Measurements from ENCODE around the gene TSPAN15. TPM values are rescaled to one million over a fixed set of nuclear protein-coding genes. Genes with fewer than 3 reads are reported as not detected.

Gene TSPAN15
- polyA plus RNA-seq, 12 donors = 38.6 to 92.3 (median 71.5) TPM; not detected in 1

- DNase-seq = no peak
Measured at GRCh38 chr10:69497611-69498390, 46.5 kb downstream of the TSPAN15 start.

DNA sequence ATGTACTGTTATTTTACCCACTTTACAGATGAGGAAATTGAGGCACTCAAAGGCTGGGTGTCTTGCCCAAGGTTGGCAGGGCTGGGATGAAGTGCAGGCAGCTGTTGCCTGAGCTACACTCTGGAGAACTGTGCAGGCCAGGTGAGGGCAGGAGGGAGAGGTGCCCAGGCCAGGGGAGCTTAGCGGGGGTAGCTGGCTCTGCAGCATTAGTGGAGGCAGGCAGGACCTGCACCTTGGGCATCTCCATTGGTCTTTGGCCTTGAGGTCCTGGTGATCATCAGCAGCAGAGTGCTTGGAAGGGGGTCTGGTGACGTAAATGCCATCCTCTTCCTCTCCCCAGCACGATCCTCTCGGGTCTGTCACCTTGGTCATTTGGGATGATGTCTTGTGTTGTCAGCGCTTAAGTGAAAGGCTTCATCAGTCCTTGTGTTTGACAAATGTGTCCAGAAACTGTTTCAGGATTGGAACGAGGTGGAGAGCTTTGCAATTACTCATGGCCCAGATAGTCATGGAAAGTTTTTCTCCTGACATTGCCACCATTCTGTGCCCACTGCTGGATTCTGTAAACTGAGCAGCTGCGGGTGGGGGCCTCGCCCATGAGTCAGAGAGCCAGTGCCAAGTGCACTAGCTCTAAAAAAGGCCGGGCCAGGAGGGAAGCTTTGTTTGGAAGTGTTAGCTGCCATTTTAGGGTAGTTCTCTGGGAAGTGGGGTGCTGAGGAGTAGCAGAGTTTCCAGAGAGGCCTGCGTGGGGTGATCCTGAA lies 47.6 kb downstream of the TSPAN15 start:
- no peak for DNase-seq

- DNase-seq = no peak
Measured at GRCh38 chr10:69499726-69500689, 48.7 kb downstream of the TSPAN15 start.

DNA sequence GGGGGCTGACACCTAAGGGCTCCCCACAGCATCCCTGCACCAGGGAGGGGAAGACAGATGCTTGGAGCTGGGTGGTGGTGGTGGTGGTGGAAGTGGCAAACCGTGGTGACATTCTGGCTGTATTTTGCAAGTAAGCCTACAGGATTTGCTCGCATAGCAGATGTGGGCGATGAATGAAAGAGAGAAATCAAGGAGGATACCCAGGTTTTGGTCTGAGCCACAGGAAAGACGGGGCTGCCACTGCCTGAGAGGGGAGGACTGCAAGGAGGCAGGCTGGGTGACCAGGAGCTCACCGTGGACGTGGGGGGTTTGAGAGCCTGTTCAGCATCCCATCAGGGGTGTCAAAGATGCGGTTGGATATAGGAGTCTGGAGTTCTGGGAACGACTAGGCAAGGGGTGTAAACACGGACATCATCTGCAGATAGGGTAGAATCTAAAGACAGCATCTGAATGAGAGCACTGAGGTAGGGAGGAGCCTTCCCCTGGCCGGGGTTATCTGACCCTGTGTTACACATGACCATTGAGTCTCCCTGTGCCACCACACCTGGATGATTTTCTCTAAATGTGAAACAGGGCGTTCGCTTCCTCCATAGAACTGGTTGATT lies 49.7 kb downstream of the TSPAN15 start:
- DNase-seq = no peak

- DNase-seq = no peak
Measured at GRCh38 chr10:69501657-69502056, 50.4 kb downstream of the TSPAN15 start.

DNA sequence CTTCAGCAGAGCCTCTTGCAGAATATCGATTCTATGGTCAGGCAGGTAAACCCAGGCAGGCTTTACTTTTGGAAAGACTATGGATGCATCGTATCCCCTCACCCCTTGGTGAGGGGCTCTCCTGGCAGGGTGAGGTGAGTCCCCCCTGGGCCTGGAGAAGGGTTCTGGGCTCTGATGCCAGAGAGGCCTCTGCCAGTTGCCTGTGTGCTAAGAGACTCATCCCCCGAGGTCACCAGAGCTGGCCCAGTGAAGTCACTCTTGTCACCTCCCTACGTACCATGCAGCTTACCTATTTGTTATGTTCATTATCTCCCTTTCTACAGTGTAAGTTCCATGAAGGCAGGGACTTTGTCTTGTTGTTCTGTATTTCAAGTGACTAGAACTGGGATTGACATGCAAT lies 51.3 kb downstream of the TSPAN15 start:
- no peak for DNase-seq

- DNase-seq = no peak
Measured at GRCh38 chr10:69503001-69503895, 52.0 kb downstream of the TSPAN15 start.

GRCh38 chr10:69503896-69504265 lies 52.6 kb downstream of the TSPAN15 start:
- DNase-seq = no peak

- DNase-seq = no peak
Measured at GRCh38 chr10:69504576-69505250, 53.4 kb downstream of the TSPAN15 start.

DNA sequence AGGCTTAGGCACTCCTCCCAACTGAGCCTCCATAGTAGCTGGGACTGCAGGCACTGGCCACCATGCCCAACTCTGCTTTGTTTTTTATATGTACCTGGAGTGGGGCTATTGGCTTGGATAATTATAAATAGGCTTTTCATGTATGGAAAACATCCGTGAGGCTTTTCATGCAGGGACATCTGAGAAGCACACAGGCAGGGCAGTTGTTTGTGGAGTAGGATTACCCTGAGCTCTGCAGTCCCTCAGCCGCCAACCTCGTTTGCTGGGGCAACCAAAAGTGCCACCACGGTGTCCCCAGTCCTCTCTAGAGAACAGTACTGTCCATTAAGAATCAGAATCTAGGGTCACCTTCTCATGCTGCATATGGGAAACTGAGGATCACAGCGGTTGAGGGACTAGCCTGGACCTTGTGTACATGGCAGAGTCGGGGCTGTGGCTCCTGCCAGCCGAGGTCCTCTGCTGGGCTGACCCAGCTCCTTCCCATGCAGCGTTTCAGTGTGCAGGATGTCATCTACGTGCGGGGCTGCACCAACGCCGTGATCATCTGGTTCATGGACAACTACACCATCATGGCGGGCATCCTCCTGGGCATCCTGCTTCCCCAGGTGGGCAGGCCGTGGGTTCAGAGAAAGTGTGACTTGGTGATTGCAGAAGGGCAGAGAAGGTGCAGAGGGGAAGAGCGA lies 54.5 kb downstream of the TSPAN15 start:
- no peak for DNase-seq

- no peak for DNase-seq
Measured at GRCh38 chr10:69506487-69506833, 55.2 kb downstream of the TSPAN15 start.

GRCh38 chr10:69506834-69507713 lies 55.8 kb downstream of the TSPAN15 start:
- DNase-seq = no peak

GRCh38 chr10:69508738-69509340 lies 57.6 kb downstream of the TSPAN15 start:
- no peak for DNase-seq

DNA sequence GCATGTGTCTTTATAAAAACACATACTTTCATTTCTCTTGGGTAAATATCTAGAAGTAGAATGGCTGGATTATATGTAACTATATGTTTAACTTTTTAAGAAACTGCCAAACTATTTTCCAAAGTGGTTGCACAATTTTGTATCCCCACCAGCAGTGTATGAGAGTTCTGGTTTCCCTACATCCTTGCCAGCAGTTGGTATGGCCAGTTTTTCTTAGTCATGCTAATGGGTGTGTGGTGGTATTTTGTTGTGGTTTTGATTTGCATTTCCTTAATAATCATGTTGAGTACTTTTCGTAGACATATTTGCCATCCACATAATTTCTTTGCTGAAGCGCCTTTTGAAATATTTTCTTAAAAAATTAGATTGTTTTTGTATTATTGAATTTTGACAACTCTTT lies 61.6 kb downstream of the TSPAN15 start:
- DNase-seq = no peak

DNA sequence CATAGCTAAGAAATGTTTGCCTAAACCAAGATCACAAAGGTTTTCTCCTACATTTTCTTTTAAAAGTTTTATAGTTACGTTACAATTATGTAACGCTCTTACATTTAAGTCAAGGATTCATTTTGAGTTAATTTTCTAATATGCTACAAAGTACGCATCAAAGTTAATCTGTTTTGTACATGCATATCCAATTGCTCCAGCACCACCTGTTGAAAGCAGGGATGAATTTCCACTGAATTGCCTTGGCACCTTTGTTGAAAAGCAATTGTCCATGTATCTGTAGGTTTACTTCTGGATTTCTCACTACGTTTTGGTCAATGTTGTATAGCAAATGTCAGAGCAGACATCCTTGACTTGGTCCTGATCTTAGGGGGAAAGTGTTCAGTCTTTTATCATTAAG lies 62.4 kb downstream of the TSPAN15 start:
- no peak for DNase-seq

- DNase-seq = no peak
Measured at GRCh38 chr10:69515699-69516259, 64.5 kb downstream of the TSPAN15 start.

- DNase-seq = no peak
Measured at GRCh38 chr10:69516316-69516715, 65.1 kb downstream of the TSPAN15 start.

DNA sequence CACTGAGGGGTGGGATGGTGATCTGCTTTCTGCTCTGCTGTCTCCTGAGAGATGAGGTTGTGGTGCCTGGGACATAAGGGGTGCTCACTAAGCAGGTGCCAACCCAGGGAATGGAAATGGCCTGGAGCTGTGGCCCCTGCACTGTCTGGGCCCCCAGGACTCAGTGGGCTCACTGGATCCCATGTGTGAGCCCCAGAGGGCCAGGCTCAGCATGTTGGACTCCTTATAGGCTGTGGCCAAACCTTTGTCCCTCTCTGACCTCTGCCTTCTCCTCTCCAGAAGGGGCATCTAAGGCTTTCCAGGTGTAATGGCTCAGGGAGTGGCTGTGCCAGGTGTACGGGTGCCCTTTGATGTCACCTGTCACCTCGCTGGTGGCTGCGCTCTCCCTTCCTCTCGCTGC lies 65.5 kb downstream of the TSPAN15 start:
- no peak for DNase-seq
